Adipose tissue (tissue), 3 donors: ENCODE measurements around the gene FOXK1. TPM values are rescaled to one million over a fixed set of nuclear protein-coding genes. Genes with fewer than 3 reads are reported as not detected.
A peak's percentile ranks its signal among the peaks of the same experiment; 100 is the strongest.
"Not testable (repeated sequence)": the region's sequence is repeated elsewhere in the genome, so short reads cannot be mapped to it uniquely, and the experiment has no call there.

Source experiments
- H3K27ac ChIP-seq: one replicate; pipeline ENCODE4 v1.5.1; 2013; ENCODE audit warnings: low read depth, low read length
- WGBS, 3 donors: extraction: QIAGEN DNeasy Blood & Tissue Kit; methylation state at CpG; one replicate each; pipeline ENCODE4 v1.1.7; 2013; 5-methylcytosine and 5-hydroxymethylcytosine counted together
- polyA plus RNA-seq, 3 donors: library from polyadenylated mRNA; stranded (reverse); fragments of 200-250 nt; gene quantifications; one replicate each; pipeline ENCODE4 v1.2.3, GENCODE V29; 2013
- donor health status: healthy with polysubstance abuse.
- donor health status: Bipolar disorder and iron deficiency.
- donor health status: healthy.

FOXK1 gene
- polyA plus RNA-seq, 3 donors, result 4.7 to 9.1 (median 7.8) TPM

DNA sequence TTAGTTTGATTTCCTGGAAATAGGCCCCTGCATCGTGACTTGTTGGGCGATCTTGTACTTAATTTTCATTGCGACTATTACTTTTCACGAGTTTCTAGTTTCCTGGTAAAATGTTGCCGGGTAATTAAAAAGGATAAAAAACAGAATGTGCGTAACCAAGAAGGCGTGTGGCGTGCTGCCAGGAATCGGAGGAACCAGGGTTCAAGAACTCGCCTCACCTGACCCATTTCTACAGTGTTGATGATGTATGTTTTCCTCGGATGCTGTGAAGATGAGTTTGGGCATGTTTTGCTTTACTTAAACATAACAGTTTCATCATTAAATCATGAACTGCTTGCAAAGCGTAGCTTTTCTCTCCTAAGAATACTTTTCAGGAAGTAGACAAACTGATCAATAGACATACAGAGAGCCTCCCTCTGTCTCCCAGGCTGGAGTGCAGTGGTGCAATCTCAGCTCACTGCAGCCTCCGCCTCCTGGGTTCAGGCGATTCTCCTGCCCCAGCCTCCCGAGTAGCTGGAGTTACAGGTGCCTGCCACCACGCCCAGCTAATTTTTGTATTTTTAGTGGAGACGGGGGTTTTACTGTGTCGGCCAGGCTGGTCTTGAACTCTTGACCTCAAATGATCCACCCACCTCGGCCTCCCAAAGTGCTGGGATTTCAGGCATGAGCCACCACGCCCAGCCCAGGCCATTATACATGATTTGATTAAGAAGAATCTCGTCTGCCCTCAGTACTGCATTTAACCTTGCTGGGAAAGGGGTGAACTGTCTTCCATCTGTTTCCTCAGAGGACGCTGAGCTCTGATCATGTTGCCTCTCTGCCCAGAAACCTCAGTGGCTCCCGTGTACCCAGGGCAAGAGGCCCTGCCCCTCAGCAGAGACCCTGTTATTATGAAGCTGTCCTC is 9.1 kb downstream of the FOXK1 start:
- H3K27ac ChIP-seq, result no peak overlapping the region
- WGBS, 3 donors, result 77 to 85% (median 82%) methylated on average over 23 of the region's 23 CpGs

DNA sequence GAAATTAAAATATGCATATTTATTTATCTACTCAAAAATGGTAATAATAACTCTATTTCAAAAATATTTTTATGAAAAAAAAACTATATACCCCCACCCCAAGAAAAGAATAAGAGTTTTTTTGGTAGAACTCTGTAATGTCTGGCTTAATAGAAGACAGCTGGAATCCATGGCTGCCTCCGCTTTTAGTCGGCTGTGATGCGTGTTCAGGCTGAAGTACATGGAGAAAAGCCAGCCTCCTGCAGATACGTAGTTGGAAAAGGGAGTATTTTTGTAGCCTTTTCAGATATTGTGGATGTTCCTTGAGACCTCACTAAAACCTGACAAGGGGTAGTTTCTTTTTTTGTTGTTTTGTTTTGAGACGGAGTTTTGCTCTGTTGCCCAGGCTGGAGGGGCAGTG is 10.0 kb downstream of the FOXK1 start:
- H3K27ac ChIP-seq, result no peak overlapping the region

GRCh38 chr7:4692622-4693021 is 10.5 kb downstream of the FOXK1 start:
- not testable (repeated sequence) for H3K27ac ChIP-seq
- WGBS, 3 donors, result 87 to 95% (median 92%) methylated on average over 5 of the region's 5 CpGs

More for the DNA sequence above, 10.0 kb downstream of the FOXK1 start:
- WGBS, 3 donors, result 59 to 76% (median 65%) methylated on average over 5 of the region's 5 CpGs

- WGBS, 3 donors, result 80 to 82% (median 80%) methylated on average over 2 of the region's 2 CpGs
Observed at GRCh38 chr7:4693152-4693551, 11.1 kb downstream of the FOXK1 start.

GRCh38 chr7:4693749-4694148 is 11.7 kb downstream of the FOXK1 start:
- H3K27ac ChIP-seq, result peak overlapping the region; percentile 6
- WGBS, 3 donors, result 87 to 94% (median 92%) methylated on average over 2 of the region's 2 CpGs

More at GRCh38 chr7:4693152-4693551, 11.1 kb downstream of the FOXK1 start:
- no peak overlapping the region for H3K27ac ChIP-seq

DNA sequence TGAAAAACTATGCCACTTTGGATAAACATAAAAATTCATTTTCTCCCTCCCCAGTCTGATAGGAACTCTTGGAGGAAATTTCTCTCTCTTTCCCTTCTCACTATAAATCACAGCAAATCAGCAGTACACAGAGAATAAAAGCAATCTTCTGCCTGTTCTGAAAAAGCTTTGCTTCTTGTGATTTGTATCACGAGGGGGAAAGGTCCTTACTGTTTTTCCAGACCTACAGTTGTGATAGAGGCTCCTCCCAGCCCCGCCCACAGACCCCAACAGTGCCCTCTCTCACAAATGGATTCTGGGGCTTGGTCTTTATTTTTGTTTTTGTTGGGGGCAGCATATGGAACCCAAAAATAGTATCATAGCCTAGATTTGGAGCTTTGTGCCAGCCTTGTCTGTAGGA is 12.2 kb downstream of the FOXK1 start:
- WGBS, 3 donors, result 81 to 87% (median 81%) methylated on average over 2 of the region's 2 CpGs
- no peak overlapping the region for H3K27ac ChIP-seq

DNA sequence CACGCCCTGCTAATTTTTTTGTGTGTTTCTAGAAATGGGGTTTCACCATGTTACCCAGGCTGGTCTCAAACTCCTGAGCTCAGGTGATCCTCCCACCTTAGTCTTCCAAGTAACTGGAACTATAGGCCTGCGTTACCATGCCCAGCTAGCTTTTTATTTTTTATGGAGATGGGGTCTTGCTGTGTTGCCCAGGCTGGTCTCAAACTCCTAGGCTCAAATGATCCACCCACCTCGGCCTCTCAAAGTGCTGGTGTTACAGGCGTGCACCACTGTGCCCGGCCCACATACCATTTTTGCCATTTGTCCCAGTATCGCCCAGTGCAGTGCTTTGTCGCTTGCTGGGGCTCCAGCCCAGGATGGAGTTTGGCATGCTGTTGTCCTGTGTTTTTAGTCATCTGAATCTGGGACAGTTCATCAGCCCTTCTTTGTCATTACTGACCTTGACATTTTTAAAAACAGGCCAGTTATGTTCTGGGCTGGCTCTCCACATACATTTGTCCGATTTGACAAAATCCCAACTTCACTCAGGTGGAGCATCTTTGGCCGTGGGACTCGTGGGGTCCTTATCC is 16.7 kb downstream of the FOXK1 start:
- 92 to 97% (median 95%) methylated on average over 10 of the region's 10 CpGs for WGBS, 3 donors
- H3K27ac ChIP-seq, result no peak overlapping the region

GRCh38 chr7:4699841-4700240 is 17.7 kb downstream of the FOXK1 start:
- H3K27ac ChIP-seq, result no peak overlapping the region
- WGBS, 3 donors, result 55 to 84% (median 82%) methylated on average over 10 of the region's 10 CpGs

GRCh38 chr7:4700577-4701235 is 18.6 kb downstream of the FOXK1 start:
- no peak overlapping the region for H3K27ac ChIP-seq
- 78 to 83% (median 81%) methylated on average over 14 of the region's 14 CpGs for WGBS, 3 donors

DNA sequence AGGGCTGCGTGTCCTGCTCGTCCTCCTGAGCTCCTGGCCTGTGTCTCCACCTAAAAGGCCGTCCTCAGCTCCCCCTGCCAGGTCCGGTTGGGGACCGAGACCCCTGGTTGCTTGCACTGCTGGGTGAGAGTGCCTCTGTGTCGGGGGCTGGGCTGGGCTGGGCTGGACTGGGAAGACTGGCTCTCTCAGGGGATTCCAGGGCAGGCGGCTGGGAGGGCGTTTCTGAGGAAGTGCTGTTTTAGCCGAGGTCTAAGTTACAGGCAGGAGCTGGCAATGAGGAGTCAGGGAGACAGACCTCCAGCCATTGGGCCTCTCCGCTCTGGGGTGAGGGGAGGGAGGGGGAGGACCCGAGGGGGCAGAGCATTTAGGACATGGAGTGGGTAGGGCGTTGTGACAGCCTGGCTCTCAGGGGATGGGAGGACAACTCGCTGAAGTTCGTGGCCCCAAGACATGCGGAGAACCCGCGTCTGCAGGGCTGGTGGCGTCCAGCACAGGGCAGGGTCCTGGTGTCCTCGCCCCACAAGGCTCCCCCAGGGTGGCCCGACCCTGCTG is 20.9 kb downstream of the FOXK1 start:
- H3K27ac ChIP-seq, result no peak overlapping the region
- WGBS, 3 donors, result 61 to 72% (median 65%) methylated on average over 20 of the region's 20 CpGs

DNA sequence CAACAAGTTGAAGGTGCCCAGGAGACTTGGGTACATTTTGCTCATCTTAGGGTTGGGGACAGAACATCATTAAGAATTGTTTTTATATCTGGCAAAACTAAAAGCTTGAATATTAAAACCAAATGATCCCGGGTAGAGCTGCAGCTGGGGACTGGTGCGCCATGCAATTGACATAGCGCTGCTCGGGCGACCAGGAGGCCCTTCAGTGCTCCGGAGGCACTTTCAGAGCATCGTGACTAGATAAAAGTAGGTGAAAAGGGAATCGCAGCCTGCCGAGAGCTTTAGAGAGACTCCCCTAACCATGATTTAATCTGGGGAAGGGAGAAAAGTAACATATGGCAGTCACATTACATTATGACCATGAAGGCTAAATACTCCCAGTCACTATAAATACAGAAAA is 21.4 kb downstream of the FOXK1 start:
- 81 to 87% (median 86%) methylated on average over 9 of the region's 9 CpGs for WGBS, 3 donors
- no peak overlapping the region for H3K27ac ChIP-seq

GRCh38 chr7:4706384-4707216 is 24.5 kb downstream of the FOXK1 start:
- 42 to 75% (median 43%) methylated on average over 21 of the region's 21 CpGs for WGBS, 3 donors

DNA sequence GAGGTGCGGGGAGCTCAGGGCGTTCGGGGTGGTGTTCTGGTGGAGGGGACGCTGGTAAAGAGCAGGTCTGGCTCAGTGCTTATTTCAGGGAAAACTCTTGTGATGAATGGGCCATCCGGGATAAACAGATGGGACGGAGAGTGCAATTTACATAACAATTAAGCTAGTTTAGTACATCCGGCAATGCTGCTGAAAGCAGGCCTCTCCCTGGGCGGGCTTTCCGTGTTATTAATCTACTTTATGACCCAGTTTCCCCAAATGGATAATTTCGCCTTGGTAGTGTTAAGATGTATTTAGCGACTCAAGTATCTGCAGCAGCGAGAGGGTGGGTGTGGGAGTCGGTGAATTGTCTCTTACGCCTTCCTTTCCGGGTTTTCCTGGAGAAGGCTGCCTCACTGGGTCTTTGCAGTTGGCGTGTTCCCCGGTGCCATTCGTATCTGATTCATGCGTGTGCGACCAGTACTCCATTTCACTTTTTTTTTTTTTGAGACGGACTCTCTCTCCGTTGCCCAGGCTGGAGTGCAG is 25.2 kb downstream of the FOXK1 start:
- H3K27ac ChIP-seq, result no peak overlapping the region
- WGBS, 3 donors, result 52 to 79% (median 65%) methylated on average over 22 of the region's 22 CpGs

More at GRCh38 chr7:4706384-4707216, 24.5 kb downstream of the FOXK1 start:
- no peak overlapping the region for H3K27ac ChIP-seq

GRCh38 chr7:4707980-4708411 is 25.9 kb downstream of the FOXK1 start:
- WGBS, 3 donors, result 74 to 88% (median 85%) methylated on average over 12 of the region's 12 CpGs
- H3K27ac ChIP-seq, result no peak overlapping the region

- H3K27ac ChIP-seq, result no peak overlapping the region
- WGBS, 3 donors, result 87 to 92% (median 88%) methylated on average over 22 of the region's 22 CpGs
Observed at GRCh38 chr7:4709187-4709586, 27.1 kb downstream of the FOXK1 start.

DNA sequence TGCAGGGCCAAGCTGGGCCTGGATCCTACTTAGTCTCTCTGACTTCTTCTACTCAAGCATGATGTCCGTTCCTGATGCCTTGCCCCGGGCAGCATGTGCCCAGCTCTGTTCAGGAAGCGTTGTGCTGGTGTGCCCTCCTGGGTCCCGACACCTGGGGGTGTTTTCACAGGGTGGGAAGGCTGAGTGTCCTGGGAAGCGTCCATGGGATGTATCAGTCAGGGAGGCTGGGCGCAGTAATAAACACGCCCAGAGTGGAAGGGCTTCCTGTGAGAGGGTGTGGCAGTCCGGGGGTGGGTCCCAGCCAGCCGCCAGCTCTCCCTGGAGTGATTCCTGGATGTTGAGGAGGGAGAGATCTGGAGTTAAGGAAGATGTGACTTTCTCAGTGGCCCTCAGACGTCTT is 29.0 kb downstream of the FOXK1 start:
- 90 to 96% (median 92%) methylated on average over 10 of the region's 10 CpGs for WGBS, 3 donors
- no peak overlapping the region for H3K27ac ChIP-seq

DNA sequence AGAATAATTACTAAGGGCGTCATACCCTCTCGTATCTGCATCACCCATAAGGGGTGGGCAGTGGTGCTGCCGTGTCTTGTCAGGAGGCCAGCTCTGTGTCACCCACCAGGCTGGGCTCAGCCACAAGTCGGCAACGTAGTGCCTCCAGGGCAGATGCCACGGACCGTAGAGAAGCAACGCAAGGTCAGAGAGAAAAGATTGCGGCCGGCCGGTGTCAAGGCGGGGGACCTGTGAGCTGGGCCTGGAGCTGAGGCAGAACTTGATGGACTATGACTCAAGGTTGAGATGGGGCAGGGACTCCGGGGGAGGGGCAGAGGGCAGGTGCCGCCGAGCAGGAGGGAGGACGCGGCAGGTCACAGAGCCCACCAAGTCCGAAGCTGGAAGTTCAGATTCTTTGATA is 29.5 kb downstream of the FOXK1 start:
- no peak overlapping the region for H3K27ac ChIP-seq
- WGBS, 3 donors, result 91 to 95% (median 94%) methylated on average over 18 of the region's 18 CpGs
